ENCODE results near the gene MAPKAPK2.

MAPKAPK2 gene

DNA sequence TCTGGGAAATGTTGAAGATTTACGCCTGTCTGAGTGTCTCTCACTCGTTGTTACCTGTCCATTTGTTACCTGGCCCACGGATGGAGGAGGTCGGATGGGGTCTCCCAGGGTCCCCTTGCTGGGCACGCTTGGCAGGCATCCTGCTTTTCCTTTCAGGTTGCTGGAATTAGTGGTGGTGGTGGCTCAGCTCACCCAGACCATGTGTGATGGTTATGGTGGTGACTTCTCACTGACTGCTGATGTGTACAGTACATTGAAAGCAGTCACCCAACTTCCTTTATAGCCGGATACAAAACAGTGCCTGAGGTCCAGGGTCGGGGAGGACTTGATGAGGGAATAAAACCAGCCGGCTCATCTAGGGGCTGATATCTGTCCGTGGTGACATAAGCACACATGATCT is 19.5 kb downstream of the MAPKAPK2 start:
- DNase-seq (ENCODE audit: low read depth) = no peak

- no peak for DNase-seq (ENCODE audit: low read depth)
These were observed 20.5 kb downstream of the MAPKAPK2 start for GRCh38 chr1:206705191-206705590.

GRCh38 chr1:206705726-206706297 is 21.1 kb downstream of the MAPKAPK2 start:
- DNase-seq (ENCODE audit: low read depth) = no peak

DNA sequence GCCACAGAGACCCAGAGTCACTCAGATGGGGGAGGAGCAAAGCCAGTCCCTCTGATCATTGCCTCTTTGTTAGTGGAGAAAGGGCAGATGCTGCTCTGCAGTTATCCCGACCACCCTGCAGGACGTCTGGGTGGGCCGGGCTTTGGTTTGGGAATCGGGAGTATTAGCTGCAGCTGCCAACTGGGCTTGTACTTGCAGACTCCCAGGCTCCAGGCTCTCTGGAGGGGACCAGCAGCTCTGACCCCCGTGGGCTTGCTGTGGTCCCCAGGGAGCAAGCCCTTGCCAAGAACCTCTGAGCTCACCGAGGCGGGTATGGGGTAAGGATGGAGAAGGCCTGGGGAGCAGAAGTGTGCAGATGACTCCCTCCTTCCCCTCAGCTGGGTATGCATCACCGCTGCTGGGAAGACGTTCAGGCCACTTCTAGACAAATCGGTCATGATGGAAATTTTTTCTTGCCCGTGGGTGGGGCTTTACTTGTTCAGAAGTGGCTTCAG is 21.6 kb downstream of the MAPKAPK2 start:
- peak; percentile 9 for DNase-seq (ENCODE audit: low read depth)

DNA sequence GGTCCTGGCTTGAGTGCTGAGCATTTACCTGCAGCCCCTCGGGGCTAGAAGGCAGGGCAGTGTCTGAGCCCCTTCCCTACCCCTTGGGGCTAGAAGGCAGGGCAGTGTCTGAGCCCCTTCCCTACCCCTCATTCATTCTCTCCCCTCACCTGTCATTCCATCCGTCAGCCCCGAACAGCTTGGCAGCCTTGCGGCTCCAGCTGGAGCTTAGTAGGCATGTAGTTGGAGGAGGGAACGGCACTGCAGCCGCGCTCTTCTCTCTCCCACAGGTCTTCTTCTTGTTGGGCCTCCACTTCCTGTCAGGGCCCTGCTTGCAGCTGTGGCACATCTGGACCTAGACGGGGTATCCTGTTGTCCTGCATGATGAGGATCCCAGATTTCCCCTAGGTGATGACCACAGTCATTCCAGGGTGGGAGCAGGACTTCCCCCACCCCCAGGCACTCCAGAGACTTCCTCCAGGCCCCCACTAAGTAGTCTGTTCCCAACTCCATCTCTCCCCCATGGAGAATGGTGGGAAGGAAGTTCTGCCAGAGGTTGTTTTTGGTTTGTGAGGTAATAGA is 22.2 kb downstream of the MAPKAPK2 start:
- DNase-seq (ENCODE audit: low read depth) = no peak

DNA sequence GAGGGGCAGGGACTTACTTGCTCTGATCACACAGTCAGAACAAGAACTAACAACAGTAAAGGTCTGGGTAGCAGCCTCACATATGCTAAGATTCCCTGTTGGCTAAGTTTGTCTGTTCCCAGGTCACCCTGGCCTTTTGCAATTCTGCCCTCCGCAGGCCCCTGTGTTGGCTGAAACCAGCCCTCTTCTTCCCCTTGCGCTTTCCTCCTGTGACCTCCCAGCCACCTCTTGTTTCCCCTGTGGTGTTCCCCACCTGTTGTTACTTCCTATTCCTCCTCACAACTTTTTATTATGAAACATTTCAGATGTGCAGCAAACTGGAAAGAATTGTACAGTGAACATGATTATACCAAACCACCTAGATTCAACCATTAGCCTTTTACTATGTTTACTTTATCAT is 23.4 kb downstream of the MAPKAPK2 start:
- no peak for DNase-seq (ENCODE audit: low read depth)

DNA sequence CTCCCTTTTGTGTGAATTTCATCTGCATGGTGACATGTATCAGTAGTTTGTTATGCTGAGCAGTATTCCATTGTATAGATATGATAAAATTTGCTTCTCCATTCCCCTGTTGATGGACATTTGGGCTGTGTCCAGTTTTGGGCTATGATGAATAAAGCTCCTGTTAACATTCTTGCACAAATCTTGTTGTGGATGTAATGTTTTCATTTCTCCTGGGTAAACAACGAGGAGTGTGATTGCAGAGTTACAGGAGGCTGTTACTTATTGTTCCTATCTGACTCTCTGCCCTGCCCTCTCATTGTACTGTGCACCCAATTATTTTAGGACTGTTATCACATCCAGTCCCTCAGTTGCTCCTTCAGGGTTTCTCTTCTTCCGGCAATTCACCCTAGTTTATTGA is 24.2 kb downstream of the MAPKAPK2 start:
- DNase-seq (ENCODE audit: low read depth) = no peak

- DNase-seq (ENCODE audit: low read depth) = no peak
These were observed 24.6 kb downstream of the MAPKAPK2 start for GRCh38 chr1:206709322-206709721.

DNA sequence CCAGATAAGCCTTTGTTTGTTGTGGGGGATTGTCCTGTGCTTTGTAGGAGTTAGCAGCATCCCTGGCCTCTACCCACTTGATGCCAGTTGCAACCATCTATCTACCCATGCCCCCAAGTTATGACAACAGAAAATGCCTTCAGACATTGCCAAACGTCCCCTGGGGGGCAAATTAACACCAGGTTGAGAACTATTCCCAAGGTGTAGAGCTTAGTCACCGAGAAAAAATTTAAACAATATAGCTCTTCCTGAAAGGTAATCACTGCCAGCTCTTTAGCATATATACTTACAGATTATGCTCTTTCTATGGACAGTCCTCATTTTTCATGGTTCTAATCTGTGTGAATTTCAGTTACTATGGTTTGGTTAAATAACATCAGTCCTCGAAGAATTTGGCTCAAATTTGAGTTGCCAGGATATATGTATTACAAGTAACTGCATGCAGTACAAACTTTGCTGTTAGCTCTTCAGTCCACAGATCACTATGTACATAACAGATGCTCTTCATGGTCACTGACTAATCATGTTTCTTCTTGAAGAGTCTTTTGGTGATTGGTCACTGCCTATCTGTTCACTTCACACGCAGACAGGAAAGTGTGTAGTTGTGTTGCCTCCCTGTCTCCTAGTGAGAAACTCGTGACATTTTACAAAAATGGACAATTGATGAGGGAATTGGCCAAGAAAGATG is 25.2 kb downstream of the MAPKAPK2 start:
- no peak for DNase-seq (ENCODE audit: low read depth)

DNA sequence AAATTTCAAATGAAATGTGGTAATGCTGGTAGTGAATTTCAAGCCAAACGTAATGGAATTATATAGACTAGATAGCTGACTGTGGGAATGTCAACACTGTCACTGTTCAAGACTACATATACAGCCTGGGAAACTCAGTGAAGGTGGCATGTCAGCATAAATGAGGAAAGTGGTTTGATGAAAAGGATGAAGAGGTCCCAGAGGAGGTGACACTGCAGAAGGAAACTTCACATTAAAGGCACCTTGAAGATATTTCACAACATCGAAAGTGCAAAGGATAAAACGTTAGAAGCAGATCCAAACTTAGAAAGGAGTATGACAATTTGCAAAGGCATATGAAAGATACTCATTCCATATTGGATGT is 25.7 kb downstream of the MAPKAPK2 start:
- DNase-seq (ENCODE audit: low read depth) = no peak

DNA sequence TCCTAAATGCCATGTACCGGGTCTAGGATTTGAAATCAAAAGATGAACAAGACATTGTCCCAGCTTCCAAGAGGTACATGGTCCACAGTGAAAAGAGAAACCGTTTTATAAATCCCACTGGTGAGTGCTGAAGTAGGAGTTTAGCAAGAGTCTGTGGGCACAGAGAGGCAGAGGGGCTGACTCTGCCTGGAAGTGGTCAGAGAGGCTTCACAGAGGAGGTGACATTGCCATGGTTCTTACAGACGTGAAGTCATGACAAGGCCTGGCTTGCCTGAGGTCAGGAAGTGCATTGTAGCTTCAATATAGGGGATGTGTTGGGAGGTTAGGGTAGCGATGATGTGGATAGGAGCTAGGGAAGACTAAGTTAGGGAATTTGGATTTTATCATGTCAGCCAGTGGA is 28.4 kb downstream of the MAPKAPK2 start:
- no peak for DNase-seq (ENCODE audit: low read depth)

DNA sequence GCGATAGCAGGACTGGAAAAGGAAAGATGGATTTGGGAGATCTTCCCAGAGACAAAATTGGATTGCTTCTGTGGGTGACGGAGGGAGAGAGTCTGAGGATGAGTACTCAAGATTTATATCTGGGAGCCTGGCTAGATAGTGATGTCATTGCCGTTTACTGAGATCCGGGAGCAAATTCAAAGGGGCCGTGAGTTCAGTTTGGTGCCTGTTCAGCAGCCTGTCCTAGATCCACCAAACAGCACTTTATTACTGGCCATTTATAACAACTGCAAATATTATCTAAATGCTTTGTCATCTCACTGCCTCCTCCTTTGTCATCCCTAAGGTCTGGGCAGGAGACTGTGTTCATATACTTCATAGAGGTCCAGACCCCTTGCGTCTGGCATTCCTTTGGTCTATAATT is 29.2 kb downstream of the MAPKAPK2 start:
- DNase-seq (ENCODE audit: low read depth) = no peak

DNA sequence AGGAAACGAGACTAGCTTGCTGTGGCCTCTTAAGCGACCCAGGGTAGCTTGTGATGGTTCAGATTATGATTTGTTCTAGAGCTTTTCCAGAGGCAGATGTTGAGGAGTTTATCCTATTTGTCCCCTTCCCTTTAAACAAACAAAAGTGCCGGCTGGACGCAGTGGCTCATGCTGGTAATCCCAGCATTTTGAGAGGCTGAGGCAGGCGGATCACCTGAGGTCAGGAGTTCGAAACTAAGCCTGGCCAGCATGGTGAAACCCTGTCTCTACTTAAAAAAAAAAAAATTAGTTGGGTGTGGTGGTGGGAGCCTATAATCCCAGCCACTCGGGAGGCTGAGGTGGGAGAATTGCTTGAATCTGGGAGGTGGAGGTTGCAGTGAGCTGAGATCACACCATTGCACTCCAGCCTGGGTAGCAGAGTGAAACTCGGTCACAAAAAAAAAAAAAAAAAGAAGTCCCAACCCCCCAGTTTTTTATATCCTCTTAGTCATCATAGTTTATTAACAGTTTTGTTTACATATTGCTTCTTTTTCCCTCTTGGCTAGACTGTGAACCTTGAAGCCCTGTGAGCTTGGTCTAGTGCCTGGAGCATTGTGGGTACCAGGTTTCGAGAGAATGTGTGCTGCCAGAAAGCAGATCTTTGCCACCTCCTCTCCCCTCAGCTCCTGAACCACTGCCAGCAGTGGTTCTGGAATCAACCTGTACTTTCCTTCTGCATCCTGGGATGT is 29.8 kb downstream of the MAPKAPK2 start:
- DNase-seq (ENCODE audit: low read depth) = no peak

GRCh38 chr1:206715120-206715519 is 30.4 kb downstream of the MAPKAPK2 start:
- no peak for DNase-seq (ENCODE audit: low read depth)

DNA sequence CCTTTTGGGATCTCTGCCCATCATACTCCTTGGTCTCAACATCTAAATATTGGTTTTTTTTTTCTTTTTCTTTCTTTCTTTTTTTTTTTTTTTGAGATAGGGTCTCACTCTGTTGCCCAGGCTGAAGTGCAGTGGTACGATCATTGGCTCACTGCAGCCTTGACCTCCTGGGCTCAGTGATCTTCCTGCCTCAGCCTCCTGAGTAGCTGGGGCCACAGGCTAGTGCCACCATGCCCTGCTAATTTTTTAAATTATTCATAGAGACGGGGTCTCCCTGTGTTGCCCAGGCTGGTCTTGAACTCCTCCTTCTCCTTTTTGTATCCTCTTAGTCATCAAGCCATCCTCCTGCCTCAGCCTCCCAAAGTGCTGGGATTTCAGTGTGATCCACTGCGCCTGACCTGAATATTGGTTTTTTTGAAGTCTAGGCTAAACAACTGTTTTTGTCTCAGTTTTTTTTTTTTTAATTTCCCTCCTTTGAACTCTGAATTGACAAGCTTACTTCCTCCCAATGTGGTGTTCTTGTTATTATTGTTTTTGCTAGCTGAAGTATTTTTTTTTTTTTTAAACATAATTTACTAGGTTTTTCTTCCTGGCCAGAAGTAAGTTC is 30.9 kb downstream of the MAPKAPK2 start:
- DNase-seq (ENCODE audit: low read depth) = no peak

DNA sequence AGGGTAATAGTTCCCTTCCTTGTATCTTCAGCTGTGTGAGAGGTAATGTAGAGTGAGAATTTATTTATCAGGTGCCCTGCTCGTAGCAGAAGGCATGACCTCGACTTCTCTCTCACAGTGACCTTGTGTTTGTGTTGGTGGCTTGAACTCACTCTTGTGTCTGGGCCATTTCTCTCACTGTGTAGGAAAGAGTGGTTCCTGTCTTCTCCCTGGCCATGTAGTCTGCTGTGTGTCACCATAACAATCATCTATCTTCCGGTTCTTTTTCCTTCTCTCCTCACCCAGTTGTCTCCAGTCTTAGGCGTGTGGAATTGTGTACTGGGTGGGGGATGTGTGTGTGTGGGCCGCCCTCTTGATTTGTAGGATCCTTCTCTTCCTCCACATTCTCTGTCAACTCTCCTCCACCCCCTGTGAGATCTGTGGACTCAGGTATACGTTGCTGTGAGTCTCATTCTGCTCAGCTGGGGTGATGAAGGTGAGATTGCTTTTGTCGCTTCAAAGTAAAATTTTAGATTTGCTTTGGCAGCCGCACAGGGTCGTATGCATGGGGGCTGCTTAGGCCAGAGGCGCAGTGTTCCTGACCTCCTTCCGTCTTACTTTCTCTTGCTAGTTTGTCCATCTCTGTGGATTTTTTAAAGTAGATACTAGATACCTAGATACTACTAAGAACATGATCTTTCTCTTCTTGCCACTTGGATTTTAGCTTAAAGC is 31.6 kb downstream of the MAPKAPK2 start:
- no peak for DNase-seq (ENCODE audit: low read depth)

DNA sequence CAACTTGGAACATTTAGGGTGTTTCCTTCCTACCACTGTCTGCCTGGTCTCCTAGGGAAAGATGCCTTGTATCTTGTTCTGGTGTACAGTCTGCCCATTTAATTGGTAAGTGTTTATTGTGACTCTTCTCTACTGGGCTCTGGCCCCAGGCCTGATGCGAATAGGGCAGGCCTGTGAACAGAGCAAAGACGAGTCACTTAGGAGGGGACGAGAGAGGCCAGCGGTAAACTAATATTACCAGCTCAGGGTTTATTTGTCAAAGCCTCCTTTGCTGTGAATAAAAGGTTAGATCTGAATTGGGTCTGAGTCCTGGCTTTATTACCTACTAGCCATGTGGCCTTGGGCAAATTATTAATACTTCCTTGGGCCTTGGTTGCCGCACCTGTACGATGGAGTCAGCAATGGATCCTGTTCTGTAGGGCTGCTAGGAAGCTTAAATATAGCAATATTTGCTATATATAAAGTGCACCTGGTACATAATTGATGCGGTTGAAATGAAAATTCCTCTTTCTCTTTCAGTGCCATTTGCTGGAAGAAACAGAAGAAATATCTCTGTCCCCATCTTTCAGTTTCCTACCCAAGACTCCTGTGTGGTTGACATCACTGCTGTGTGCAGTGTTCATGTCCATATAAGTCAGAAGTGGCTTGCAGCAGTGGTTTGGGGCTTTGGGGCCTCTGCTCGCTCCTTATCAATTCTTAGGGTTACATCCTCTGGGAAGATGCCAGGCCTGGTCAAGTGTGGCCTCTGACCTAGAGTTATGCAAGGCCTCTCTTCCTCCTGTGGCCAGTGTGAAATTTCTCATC is 32.4 kb downstream of the MAPKAPK2 start:
- no peak for DNase-seq (ENCODE audit: low read depth)

DNA sequence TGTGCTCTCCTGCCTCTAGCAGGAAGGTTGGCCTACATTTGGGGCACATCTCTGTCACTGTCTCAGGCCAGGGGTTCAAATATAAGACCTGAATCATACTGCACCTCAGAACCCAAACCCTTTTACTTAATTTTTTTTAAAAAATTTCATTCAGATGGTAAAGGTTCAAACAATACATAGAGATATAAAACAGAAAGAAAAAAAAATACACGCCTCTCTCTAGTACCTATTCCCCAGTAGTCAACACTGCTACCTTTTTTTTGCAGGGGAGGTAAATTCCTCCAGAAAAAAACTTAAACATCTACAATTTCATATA is 32.9 kb downstream of the MAPKAPK2 start:
- no peak for DNase-seq (ENCODE audit: low read depth)

DNA sequence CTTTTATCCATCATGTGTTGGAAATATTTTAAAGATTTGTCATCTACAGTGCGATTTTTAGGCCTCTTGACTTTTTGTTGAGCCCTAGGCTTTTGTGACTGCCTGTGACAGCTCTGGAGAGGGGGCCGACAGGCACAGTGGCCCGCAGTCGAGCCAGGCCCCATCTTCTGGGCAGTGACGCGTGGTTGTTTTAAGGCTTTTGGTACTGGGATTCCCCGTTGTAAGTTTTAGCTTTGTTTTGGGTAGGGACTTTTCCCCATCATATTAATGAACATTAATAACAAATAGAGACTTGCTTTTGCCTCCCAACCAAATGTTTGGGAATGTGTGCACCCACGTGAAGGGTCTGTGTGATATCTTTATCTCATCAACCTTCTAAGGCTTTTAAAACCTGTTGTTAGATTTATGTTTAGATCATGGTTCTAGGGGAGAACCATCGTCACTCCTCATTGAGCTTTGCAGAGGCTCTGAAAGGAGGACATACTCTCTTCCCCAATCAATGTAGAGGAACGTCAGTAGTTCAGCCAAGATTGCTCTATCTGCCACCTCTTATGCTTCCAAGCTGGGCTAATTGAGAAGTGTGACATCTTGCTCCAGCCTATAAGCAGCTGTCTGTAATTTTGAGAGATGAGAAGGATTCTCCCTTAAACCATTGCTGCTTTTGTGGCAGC is 34.6 kb downstream of the MAPKAPK2 start:
- DNase-seq (ENCODE audit: low read depth) = no peak

DNA sequence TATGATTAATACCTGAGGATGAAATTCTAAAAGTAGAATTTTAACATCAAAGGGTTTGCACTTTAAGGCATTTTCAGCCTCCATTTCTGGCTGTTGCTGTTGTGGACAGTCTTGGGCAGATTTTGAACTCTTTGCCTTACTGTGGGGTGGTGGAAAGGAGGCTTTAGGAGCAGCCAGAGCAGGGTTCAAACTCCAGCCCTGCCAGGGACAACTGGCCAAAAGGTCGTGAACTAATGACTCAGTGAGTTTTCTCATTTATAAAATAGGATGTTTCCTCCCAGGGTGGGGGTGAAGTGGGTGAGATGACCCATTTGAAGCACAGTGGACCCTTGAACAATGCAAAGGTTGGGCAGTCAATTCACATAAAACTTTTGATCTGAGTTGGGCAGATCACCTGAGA is 36.7 kb downstream of the MAPKAPK2 start:
- no peak for DNase-seq (ENCODE audit: low read depth)

All from stimulated activated CD8-positive, alpha-beta memory T cell treated with anti-CD3 and anti-CD28 coated beads, Interleukin-12 subunit alpha, Interleukin-12 subunit beta, amount 100 ng/mL, for 4 hours (primary cell).